Measurements from ENCODE around the gene SLC25A51.

Gene SLC25A51

DNA sequence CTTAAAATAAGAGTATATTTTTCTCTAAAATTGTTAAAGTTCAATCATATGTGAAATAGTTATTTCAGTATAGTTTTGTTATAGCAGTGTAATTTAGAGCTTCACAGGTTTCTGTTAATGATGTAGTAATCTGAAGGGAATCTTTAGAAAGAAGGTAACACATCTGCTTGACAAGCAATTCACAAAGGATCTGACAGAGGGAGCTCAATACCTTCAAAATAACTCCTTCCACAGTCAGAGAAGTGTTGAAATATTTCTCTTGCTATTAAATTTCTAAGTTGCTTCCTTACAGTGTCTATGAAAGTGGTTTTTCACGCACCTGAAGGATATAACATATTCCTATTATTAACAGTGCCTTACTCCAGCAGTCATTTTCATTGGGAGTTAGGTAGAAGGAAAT is 44.9 kb downstream of the SLC25A51 start:
- TF ChIP-seq EZH2phosphoT487 (IDR thresholded peaks at IDR 0.05; ENCODE audit: borderline replicate concordance), result no peak
- TF ChIP-seq, protein P1, sequence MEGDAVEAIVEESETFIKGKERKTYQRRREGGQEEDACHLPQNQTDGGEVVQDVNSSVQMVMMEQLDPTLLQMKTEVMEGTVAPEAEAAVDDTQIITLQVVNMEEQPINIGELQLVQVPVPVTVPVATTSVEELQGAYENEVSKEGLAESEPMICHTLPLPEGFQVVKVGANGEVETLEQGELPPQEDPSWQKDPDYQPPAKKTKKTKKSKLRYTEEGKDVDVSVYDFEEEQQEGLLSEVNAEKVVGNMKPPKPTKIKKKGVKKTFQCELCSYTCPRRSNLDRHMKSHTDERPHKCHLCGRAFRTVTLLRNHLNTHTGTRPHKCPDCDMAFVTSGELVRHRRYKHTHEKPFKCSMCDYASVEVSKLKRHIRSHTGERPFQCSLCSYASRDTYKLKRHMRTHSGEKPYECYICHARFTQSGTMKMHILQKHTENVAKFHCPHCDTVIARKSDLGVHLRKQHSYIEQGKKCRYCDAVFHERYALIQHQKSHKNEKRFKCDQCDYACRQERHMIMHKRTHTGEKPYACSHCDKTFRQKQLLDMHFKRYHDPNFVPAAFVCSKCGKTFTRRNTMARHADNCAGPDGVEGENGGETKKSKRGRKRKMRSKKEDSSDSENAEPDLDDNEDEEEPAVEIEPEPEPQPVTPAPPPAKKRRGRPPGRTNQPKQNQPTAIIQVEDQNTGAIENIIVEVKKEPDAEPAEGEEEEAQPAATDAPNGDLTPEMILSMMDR (conservative IDR thresholded peaks at IDR 0.05; ENCODE audit: low read length), result peak; percentile 45
- H4K20me1 ChIP-seq (ENCODE audit: insufficient read depth, low read length, poor library complexity, severe bottlenecking), result no peaks in the 10 kb centered on the region

DNA sequence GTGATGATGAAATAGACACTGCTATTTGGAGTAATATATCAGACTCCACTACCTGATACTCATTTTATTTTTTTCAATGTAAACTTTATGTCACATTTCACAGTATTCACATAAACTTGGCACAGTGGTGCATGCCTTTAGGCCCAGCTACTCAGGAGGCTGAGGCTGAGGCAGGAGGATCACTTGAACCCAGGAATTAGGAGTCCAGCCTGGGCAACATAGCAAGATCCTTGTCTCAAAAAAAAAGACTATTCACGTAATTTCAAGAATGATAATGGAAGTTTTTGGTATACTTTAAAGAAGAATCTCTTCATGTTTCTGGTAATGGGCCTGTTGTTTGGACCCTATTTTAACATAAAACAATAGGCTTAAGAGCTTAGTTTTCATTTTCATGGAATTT is 47.4 kb downstream of the SLC25A51 start:
- H3K36me3 ChIP-seq (ENCODE audit: insufficient read depth, low read length), result peaks cover 16% of the 10 kb centered on the region; the same call in 1 of the 2 replicates
- H4K20me1 ChIP-seq (ENCODE audit: insufficient read depth, low read length, poor library complexity, severe bottlenecking), result no peaks in the 10 kb centered on the region
- no peak overlapping the region for H3K9ac ChIP-seq (ENCODE audit: low read depth, low read length, poor library complexity, severe bottlenecking)

More for the DNA sequence above, 44.9 kb downstream of the SLC25A51 start:
- H3K79me2 ChIP-seq (ENCODE audit: insufficient read depth, low read length), result no peaks in the 10 kb centered on the region
- H3K9me2 ChIP-seq (replicated peaks; ENCODE audit: low read depth, low read length), result no peaks in the 10 kb centered on the region
- H2AFZ ChIP-seq (ENCODE audit: low read length), result no peak overlapping the region
- no peak overlapping the region for H3K4me2 ChIP-seq (ENCODE audit: low read depth, low read length, poor library complexity, severe bottlenecking)
- H3K9me3 ChIP-seq (ENCODE audit: insufficient read depth, low read depth, low read length), result no peaks in the 10 kb centered on the region
- H3F3A ChIP-seq (ENCODE audit: low read depth), result no peaks in the 10 kb centered on the region
- no peaks in the 10 kb centered on the region for H3K4me1 ChIP-seq (ENCODE audit: insufficient read depth, low read length, poor library complexity, severe bottlenecking)
- H3K27me3 ChIP-seq (ENCODE audit: insufficient read depth, low read length, poor library complexity, severe bottlenecking), result no peaks in the 10 kb centered on the region
- peaks cover 25% of the 10 kb centered on the region; the same call in 1 of the 2 replicates for H3K36me3 ChIP-seq (ENCODE audit: insufficient read depth, low read length)
- no peak overlapping the region for H3K4me3 ChIP-seq (ENCODE audit: low read length, poor library complexity, severe bottlenecking)
- H3K9ac ChIP-seq (ENCODE audit: low read depth, low read length, poor library complexity, severe bottlenecking), result no peak overlapping the region

GRCh38 chr9:37852222-37852621 is 51.7 kb downstream of the SLC25A51 start:
- Histone ChIP-seq H3K27me3 (ENCODE audit: insufficient read depth, low read length, poor library complexity, severe bottlenecking) (no peaks in the 10 kb centered on the region), H3K9ac (ENCODE audit: low read depth, low read length, poor library complexity, severe bottlenecking) (no peak overlapping the region), H3K9me3 (ENCODE audit: insufficient read depth, low read depth, low read length) (no peaks in the 10 kb centered on the region), H3K9me2 (replicated peaks; ENCODE audit: low read depth, low read length) (no peaks in the 10 kb centered on the region), H3K36me3 (ENCODE audit: insufficient read depth, low read length) (no peaks in the 10 kb centered on the region), H3K4me3 (ENCODE audit: low read length, poor library complexity, severe bottlenecking) (no peak overlapping the region), H3K79me2 (ENCODE audit: insufficient read depth, low read length) (no peaks in the 10 kb centered on the region), H4K20me1 (ENCODE audit: insufficient read depth, low read length, poor library complexity, severe bottlenecking) (no peaks in the 10 kb centered on the region), H3K4me2 (ENCODE audit: low read depth, low read length, poor library complexity, severe bottlenecking) (no peak overlapping the region), H2AFZ (ENCODE audit: low read length) (no peak overlapping the region), H3K4me1 (ENCODE audit: insufficient read depth, low read length, poor library complexity, severe bottlenecking) (no peaks in the 10 kb centered on the region), H3F3A (ENCODE audit: low read depth) (no peaks in the 10 kb centered on the region)
- TF ChIP-seq EZH2phosphoT487 (IDR thresholded peaks at IDR 0.05; ENCODE audit: borderline replicate concordance), result no peak
- TF ChIP-seq, protein P1 (conservative IDR thresholded peaks at IDR 0.05; ENCODE audit: low read length), result no peak

More for the DNA sequence above, 47.4 kb downstream of the SLC25A51 start:
- Histone ChIP-seq H3K4me1 (ENCODE audit: insufficient read depth, low read length, poor library complexity, severe bottlenecking) (no peaks in the 10 kb centered on the region), H3K27me3 (ENCODE audit: insufficient read depth, low read length, poor library complexity, severe bottlenecking) (no peaks in the 10 kb centered on the region), H2AFZ (ENCODE audit: low read length) (no peak overlapping the region), H3F3A (ENCODE audit: low read depth) (no peaks in the 10 kb centered on the region), H3K79me2 (ENCODE audit: insufficient read depth, low read length) (no peaks in the 10 kb centered on the region), H3K4me3 (ENCODE audit: low read length, poor library complexity, severe bottlenecking) (no peak overlapping the region), H3K9me2 (replicated peaks; ENCODE audit: low read depth, low read length) (no peaks in the 10 kb centered on the region), H3K4me2 (ENCODE audit: low read depth, low read length, poor library complexity, severe bottlenecking) (no peak overlapping the region), H3K9me3 (ENCODE audit: insufficient read depth, low read depth, low read length) (no peaks in the 10 kb centered on the region)
- TF ChIP-seq, protein P1 (conservative IDR thresholded peaks at IDR 0.05; ENCODE audit: low read length), result no peak
- no peak for TF ChIP-seq EZH2phosphoT487 (IDR thresholded peaks at IDR 0.05; ENCODE audit: borderline replicate concordance)

All from Loucy (cell line).